ENCODE measurements around the gene TRAFD1.

The TRAFD1 gene

GRCh38 chr12:112159146-112159541 lies 33.8 kb downstream of the TRAFD1 start:
- no peak for FAIRE-seq

- FAIRE-seq, result no peak
These were observed 35.3 kb downstream of the TRAFD1 start for GRCh38 chr12:112160611-112161010.

DNA sequence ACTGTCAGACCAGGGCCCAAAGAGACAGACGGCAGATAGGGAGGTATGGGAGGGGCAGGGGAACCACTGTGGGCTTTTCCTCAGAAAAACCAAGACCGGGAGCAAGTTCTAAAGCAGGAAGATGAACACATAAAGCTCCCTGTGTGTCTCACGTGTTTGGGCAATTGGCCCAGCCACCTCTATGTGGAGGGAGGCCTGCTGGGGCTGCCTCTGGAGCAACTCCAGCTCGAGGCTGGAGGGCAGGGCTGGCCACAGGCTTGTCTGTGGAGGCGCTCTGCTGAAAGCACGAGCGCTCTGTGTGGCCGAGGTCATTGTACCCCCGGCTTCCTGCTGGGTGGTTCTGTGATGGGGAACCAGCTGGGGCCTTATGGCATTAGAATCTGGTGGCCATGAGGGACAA lies 36.4 kb downstream of the TRAFD1 start:
- no peak for FAIRE-seq

DNA sequence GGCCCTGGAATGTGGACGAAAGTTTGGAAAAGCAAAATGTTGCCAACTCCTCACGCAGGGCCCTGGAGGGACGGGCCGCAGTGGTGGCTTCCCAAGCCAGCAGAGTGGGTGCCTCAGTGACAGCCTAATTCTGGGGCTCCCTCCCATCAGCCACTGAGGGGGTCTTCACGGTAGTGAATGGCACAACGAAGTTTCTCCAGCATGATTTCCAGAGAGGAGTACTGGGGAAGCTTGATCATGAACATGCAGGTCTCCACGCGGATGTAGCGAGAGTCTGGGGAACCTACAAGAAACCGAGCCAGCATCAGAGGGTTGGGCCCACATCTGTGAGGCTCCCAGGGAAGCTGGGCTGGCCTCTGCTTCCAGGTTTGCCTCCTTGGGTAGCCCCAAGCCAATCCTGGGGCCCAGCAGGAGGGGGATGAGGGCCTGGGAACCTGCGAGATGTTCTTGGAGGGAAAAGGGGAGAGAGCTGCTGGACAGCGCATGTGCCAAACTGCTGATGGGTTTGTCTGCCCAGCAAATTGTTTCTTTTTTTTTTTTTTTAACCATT lies 37.0 kb downstream of the TRAFD1 start:
- FAIRE-seq, result no peak

DNA sequence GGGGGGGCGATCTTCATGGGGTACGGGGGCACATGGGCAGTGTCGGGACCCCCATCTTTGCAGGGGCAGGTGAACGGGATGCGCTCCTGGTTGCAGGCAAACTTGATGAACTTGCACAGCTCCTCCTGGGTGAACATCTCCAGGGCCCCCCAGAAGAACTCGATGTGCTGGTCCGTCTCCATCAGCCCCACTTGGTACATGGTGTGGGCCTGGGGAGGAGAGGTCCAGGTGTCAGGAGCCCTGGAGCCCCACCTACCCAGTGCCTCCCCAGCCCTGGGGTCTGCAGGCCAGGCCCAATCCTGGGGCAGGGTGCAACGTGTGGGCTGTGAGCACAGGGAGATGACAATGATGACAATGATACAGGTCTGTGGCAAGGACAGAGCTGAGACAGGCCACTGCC lies 37.7 kb downstream of the TRAFD1 start:
- no peak for FAIRE-seq

- FAIRE-seq, result no peak
These were observed 38.2 kb downstream of the TRAFD1 start for GRCh38 chr12:112163471-112163991.

GRCh38 chr12:112164011-112164660 lies 38.8 kb downstream of the TRAFD1 start:
- FAIRE-seq, result no peak

- FAIRE-seq, result no peak
These were observed 40.3 kb downstream of the TRAFD1 start for GRCh38 chr12:112165624-112166023.

- no peak for FAIRE-seq
These were observed 41.0 kb downstream of the TRAFD1 start for GRCh38 chr12:112166051-112167015.

DNA sequence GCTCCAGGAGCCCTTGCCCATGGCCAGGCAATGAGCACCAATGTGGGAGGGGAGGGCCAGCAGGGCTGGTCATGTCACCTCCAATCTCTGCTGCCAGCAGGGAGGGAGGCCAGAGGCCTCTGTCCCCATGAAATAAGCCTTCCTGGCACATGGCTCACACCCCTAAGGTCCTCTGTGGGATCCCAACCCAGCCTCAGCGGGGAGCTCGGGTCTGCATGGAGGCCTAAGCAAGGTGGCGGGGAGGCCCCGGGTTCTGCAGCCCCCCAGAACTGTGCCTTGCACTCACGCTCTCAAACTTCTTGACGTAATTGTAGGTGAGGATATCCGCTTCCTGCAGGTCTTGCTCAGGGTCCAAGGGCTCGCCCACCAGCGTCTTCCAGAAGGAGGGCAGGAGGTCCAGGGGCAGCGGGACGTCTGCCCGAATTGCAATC lies 41.7 kb downstream of the TRAFD1 start:
- FAIRE-seq, result no peak

GRCh38 chr12:112167718-112168525 lies 42.6 kb downstream of the TRAFD1 start:
- FAIRE-seq, result no peak

DNA sequence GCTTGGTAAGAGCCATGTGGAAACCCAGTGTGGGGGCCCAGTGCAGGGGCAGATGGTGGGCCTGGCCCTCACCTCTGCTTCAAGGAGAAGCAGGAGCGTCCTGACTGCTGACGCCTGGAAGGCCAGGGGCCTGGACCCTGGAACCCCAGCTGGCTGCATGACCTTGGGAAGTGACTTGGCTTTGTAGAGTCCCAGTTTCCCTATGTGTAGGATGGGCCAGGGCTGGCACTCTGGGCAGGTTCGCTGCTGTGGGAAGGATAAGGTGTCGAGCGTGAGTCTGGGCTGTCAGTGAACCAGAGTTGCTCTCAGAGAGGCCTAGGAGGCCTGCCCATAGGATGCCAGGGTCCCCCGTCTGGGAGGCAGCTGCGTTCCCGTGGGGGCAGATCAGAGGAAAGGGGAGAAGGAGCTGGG lies 43.2 kb downstream of the TRAFD1 start:
- no peak for FAIRE-seq

GRCh38 chr12:112169161-112169872 lies 44.0 kb downstream of the TRAFD1 start:
- no peak for FAIRE-seq

- FAIRE-seq, result no peak
These were observed 44.6 kb downstream of the TRAFD1 start for GRCh38 chr12:112169966-112170365.

DNA sequence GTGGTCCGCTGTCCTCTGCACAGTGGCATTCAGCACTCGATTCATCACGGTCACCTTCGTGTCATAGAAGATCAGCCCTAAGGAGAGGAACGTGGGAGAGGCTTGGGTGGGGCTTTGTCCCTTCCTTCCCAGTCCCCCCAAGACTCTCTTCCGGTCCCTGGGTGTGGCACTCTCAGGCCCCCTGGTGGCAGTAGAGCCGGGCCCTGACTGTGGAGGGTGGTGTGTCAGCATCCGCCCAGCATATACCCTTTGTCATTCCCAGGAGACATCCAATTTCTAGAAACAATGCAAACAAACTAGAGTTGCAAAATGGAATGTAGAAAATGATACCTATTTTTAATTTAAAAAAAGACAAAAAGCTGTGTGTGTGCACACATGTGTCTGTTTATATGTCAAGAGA lies 45.0 kb downstream of the TRAFD1 start:
- FAIRE-seq, result no peak

DNA sequence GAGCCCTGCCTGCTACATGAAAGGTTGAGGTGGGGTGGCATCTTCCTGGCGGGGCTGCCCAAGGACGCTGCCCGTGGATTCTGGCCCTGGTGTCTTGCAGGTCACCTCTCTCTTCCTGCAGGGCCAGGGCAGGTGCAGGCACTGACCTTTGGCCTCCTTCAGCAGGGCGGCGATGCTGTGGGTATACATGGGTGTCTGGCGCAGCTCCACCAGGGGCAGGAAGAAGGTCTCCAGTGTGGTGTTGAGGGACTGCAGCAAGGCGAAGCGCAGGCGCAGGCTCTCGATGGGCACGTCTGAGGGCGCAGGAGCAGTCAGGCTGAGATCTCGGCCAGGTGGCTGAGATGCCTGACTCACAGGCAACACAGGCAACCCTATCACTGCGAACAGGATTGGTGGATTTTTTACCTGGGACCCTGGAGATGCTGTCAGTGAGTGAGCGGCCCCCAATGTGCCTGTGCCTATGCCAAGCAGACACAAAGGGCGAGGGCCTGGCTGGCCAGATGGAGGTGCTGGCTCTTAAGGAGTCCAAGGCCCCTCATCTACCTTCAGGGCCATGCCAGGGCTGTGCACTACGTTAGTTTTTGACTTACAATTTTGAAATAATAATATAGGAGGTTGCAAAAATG lies 45.7 kb downstream of the TRAFD1 start:
- FAIRE-seq, result no peak

- FAIRE-seq, result no peak
These were observed 47.4 kb downstream of the TRAFD1 start for GRCh38 chr12:112172556-112173324.

GRCh38 chr12:112175361-112176155 lies 50.2 kb downstream of the TRAFD1 start:
- FAIRE-seq, result no peak

DNA sequence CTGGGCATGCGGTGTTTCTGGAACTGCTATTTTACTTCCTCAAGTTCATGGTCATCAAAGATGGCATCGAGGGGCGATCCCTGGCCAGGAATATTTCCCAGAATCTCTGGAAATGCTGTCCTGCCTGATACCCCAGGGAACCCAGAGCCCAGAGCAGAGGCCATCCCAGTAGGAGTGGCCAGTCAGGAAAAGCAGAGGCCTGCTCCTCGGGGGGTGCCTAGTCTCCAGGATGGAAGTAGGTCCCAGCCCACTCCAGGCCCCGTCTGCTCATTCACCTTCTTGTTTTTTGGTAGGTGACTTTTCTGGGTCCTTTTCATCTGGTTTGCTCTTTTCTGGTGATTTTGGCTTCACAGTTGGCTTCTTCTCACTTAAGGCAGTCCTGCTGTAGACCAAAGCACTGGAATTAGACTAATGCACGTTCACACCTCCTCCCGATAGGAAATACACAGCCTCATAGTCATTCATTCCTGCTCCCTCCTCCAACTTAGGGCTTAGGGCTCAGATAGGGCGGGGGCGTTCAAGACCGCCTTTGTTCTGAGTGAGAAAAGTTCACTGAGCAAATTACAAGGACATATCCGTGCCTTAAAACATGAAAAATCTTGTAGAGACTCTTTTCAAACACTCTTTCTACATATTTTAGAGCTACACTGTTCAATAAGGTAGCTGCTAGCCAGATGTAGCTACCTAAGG lies 51.1 kb downstream of the TRAFD1 start:
- FAIRE-seq, result no peak
